Common myeloid progenitor, CD34-positive (primary cell): ENCODE data around the gene PPFIA4.

Source experiments
- CTCF ChIA-PET: fragments of 350-600 bp; sonication (Branson Sonifier 250); formaldehyde crosslinking; loops from one replicate; lab custom pipeline; 2021; ENCODE audit warnings: antibody characterized with exemption; lab: Charles Lee
- POLR2A ChIA-PET: fragments of 350-600 bp; sonication (Branson Sonifier 250); formaldehyde crosslinking; loops from one replicate; lab custom pipeline; 2021; ENCODE audit warnings: antibody characterized with exemption; lab: Charles Lee
- DNase-seq, 3 donors: peaks; one replicate each; pipeline versions ENCODE4 v3.0.0 to v3.0.0-alpha.2; 2013
- H3K27ac ChIP-seq, 2 experiments: 1 replicate in 1 of 2; 2 replicates in 1 of 2; pipeline ENCODE4 v1.7.0; 2013; ENCODE audit warnings: inconsistent platforms in 2 of 2, low read length in 2 of 2, mild to moderate bottlenecking in 2 of 2, low read depth in 1 of 2, moderate library complexity in 1 of 2; ENCODE audit not compliant: severe bottlenecking in 2 of 2, insufficient read depth in 1 of 2, poor library complexity in 1 of 2
- H3K27me3 ChIP-seq, 5 experiments: replicated peaks in 2 of 5; 1 replicate in 3 of 5; 2 replicates in 2 of 5; pipeline versions ENCODE4 v1.6.1 to v1.7.0; 2013; ENCODE audit warnings: low read length in 4 of 5, mild to moderate bottlenecking in 2 of 5, moderate library complexity in 2 of 5, inconsistent platforms in 1 of 5; ENCODE audit not compliant: insufficient read depth in 5 of 5, control insufficient read depth in 4 of 5
- H3K36me3 ChIP-seq, 4 experiments: 1 replicate in 2 of 4; 2 replicates in 2 of 4; pipeline versions ENCODE4 v1.6.1 to v1.7.0; 2013; ENCODE audit warnings: low read length in 3 of 4, control low read depth in 1 of 4, mild to moderate bottlenecking in 1 of 4; ENCODE audit not compliant: control insufficient read depth in 4 of 4, insufficient read depth in 4 of 4
- H3K4me1 ChIP-seq, 4 experiments: 1 replicate in 3 of 4; 2 replicates in 1 of 4; pipeline versions ENCODE4 v1.6.1 to v1.7.1; 2013; ENCODE audit warnings: low read length in 3 of 4, mild to moderate bottlenecking in 3 of 4, control low read depth in 1 of 4, inconsistent platforms in 1 of 4, moderate library complexity in 1 of 4; ENCODE audit not compliant: control insufficient read depth in 4 of 4, insufficient read depth in 4 of 4; ENCODE audit errors: control extremely low read depth in 1 of 4
- H3K4me3 ChIP-seq, 7 experiments: 1 replicate in 4 of 7; 2 replicates in 3 of 7; pipeline versions ENCODE4 v1.5.1 to v1.7.0; 2013; ENCODE audit warnings: mild to moderate bottlenecking in 7 of 7, low read length in 6 of 7, moderate library complexity in 6 of 7, inconsistent platforms in 2 of 7, low read depth in 2 of 7, control low read depth in 1 of 7; ENCODE audit not compliant: insufficient read depth in 4 of 7, control insufficient read depth in 1 of 7; ENCODE audit errors: extremely low read depth in 1 of 7
- H3K9me3 ChIP-seq, 5 experiments: 1 replicate in 4 of 5; 2 replicates in 1 of 5; pipeline versions ENCODE4 v1.6.1 to v1.7.1; 2013; ENCODE audit warnings: low read length in 4 of 5, mild to moderate bottlenecking in 2 of 5, inconsistent platforms in 1 of 5, low read depth in 1 of 5, moderate library complexity in 1 of 5; ENCODE audit not compliant: control insufficient read depth in 4 of 5, insufficient read depth in 2 of 5; ENCODE audit errors: control extremely low read depth in 1 of 5
- WGBS: methylation state at CpG from one replicate; pipeline ENCODE4 v1.1.5; 2013; ENCODE audit not compliant: insufficient coverage; 5-methylcytosine and 5-hydroxymethylcytosine counted together

Gene PPFIA4

GRCh38 chr1:203060115-203060514 is 33.8 kb downstream of the PPFIA4 start:
- H3K27ac ChIP-seq, result no peak overlapping the region
- H3K9me3 ChIP-seq, result no peaks in the 10 kb centered on the region
- no peak overlapping the region for H3K4me3 ChIP-seq
- H3K27me3 ChIP-seq, result no peaks in the 10 kb centered on the region
- peaks cover 2 to 35% (median 23%) of the 10 kb centered on the region in 4 experiments for H3K4me1 ChIP-seq
- 97% methylated on average over 11 of the region's 11 CpGs for WGBS
- CTCF ChIA-PET, result interaction anchor here (1.0 to 9.2 kb wide), 3 partner anchors 8 to 161 kb away, joined by 3 to 88 read pairs (median 4); no protein-coding TSS in a partner anchor
- no peaks in the 10 kb centered on the region for H3K36me3 ChIP-seq
- POLR2A ChIA-PET, result no interaction called here
- DNase-seq, result no peak

GRCh38 chr1:203063287-203063686 is 37.0 kb downstream of the PPFIA4 start:
- WGBS, result 16% methylated on average over 3 of the region's 8 CpGs
- POLR2A ChIA-PET, result no interaction called here
- Histone ChIP-seq H3K9me3 (no peaks in the 10 kb centered on the region), H3K36me3 (no peaks in the 10 kb centered on the region), H3K4me1 (peaks cover 2 to 32% (median 16%) of the 10 kb centered on the region in 4 experiments), H3K27ac (no peak overlapping the region), H3K4me3 (no peak overlapping the region), H3K27me3 (peaks cover 0 to 2% (median 0%) of the 10 kb centered on the region in 5 experiments)
- CTCF ChIA-PET, result interaction anchor here (1.1 to 3.3 kb wide), 6 partner anchors 10 to 102 kb away, joined by 3 to 17 read pairs (median 4); no protein-coding TSS in a partner anchor
- DNase-seq, result peak in 2 of 3 donors; percentile 40 to 42

DNA sequence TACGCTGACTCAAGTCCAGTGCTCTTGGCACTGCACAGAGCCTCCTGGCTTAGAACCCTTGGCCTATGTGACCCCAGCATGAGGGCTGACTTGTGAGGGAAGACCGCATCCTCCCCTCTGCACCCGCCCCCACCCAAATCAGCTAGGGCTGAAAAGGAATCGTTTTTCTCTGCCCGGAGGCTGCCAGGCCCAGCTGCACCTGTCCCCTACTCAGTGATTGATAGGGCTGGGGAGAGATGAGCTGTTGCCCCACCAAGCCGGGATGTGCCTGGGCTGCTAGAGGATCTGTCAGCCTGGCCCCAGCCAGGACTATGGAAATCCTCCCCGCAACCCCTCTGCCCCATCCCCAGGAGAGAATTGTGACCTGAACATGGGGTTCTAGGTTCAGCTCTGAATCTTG is 38.9 kb downstream of the PPFIA4 start:
- Histone ChIP-seq H3K4me1 (peaks cover 4 to 33% (median 20%) of the 10 kb centered on the region in 4 experiments), H3K27me3 (peaks cover 0 to 2% (median 0%) of the 10 kb centered on the region in 5 experiments), H3K36me3 (no peaks in the 10 kb centered on the region), H3K4me3 (no peak overlapping the region), H3K27ac (no peak overlapping the region), H3K9me3 (no peaks in the 10 kb centered on the region)
- ChIA-PET CTCF (interaction anchor here (1.4 to 3.4 kb wide), 4 partner anchors 12 to 25 kb away, joined by 3 to 15 read pairs (median 6); no protein-coding TSS in a partner anchor), POLR2A (no interaction called here)
- no peak for DNase-seq
- WGBS, result 99% methylated on average over 6 of the region's 7 CpGs

DNA sequence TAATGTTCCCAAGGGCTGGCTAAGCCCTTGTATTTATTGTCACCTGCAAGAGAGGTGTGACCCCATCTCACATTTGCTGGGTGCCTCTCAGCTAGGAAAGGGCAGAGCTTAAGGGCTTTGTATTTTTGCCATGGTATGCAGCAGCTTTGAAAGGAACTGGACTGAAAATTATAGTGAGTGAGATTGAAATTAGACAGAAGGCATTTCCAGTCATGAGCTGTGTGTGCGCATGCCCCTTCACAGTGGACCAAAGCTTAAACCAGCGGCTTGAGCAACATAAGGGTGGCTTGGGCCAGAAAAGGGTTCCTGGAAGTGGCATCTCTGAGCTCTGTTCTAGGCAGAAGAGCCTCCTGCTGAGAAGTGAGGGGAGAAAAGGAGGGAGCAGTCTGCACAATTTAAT is 39.7 kb downstream of the PPFIA4 start:
- H3K27me3 ChIP-seq, result peaks cover 0 to 2% (median 0%) of the 10 kb centered on the region in 5 experiments
- no peaks in the 10 kb centered on the region for H3K36me3 ChIP-seq
- no peaks in the 10 kb centered on the region for H3K9me3 ChIP-seq
- DNase-seq, result no peak
- ChIA-PET CTCF (interaction anchor here (0.9 to 3.4 kb wide), 8 partner anchors 8 to 52 kb away, joined by 3 to 15 read pairs (median 4); no protein-coding TSS in a partner anchor), POLR2A (no interaction called here)
- peaks cover 4 to 33% (median 20%) of the 10 kb centered on the region in 4 experiments for H3K4me1 ChIP-seq
- H3K4me3 ChIP-seq, result no peak overlapping the region
- WGBS, result 100% methylated on average over 2 of the region's 2 CpGs
- no peak overlapping the region for H3K27ac ChIP-seq

- DNase-seq, result no peak
- H3K36me3 ChIP-seq, result no peaks in the 10 kb centered on the region
- H3K9me3 ChIP-seq, result no peaks in the 10 kb centered on the region
- H3K27ac ChIP-seq, result no peak overlapping the region
- H3K4me3 ChIP-seq, result no peak overlapping the region
- ChIA-PET POLR2A (no interaction called here), CTCF (interaction anchor here (0.9 to 3.4 kb wide), 8 partner anchors 9 to 51 kb away, joined by 3 to 15 read pairs (median 5); no protein-coding TSS in a partner anchor)
- H3K4me1 ChIP-seq, result peaks cover 4 to 33% (median 20%) of the 10 kb centered on the region in 4 experiments
- 100% methylated on average over 3 of the region's 3 CpGs for WGBS
- peaks cover 0 to 6% (median 0%) of the 10 kb centered on the region in 5 experiments for H3K27me3 ChIP-seq
Observed at GRCh38 chr1:203066965-203067364, 40.7 kb downstream of the PPFIA4 start.

GRCh38 chr1:203069030-203069747 is 42.9 kb downstream of the PPFIA4 start:
- Histone ChIP-seq H3K36me3 (no peaks in the 10 kb centered on the region), H3K4me3 (no peak overlapping the region), H3K4me1 (peaks cover 1 to 19% (median 15%) of the 10 kb centered on the region in 4 experiments), H3K27me3 (peaks cover 0 to 16% (median 0%) of the 10 kb centered on the region in 5 experiments), H3K27ac (no peak overlapping the region), H3K9me3 (no peaks in the 10 kb centered on the region)
- DNase-seq, result peak in 2 of 3 donors; percentile 54 to 55
- CTCF ChIA-PET, result interaction anchor here (0.7 to 2.6 kb wide), 6 partner anchors 15 to 49 kb away, joined by 3 to 11 read pairs (median 6); partner anchors contain the start of gene MYOG
- WGBS, result 7% methylated on average over 2 of the region's 4 CpGs
- POLR2A ChIA-PET, result no interaction called here
